A549 (cell line): ENCODE results near the gene TRIM7. TPM values are rescaled to one million over a fixed set of nuclear protein-coding genes. Genes with fewer than 3 reads are reported as not detected.
A peak's percentile ranks its signal among the peaks of the same experiment; 100 is the strongest.

Experiments
- ATAC-seq, 2 experiments: fragments of 200-7000 bp in 1 of 2; fragments of >200 bp in 1 of 2; cut with Nextera tagmentation in 1 of 2; cut with Tn5 transposase in 1 of 2; 3 replicates each; pipeline versions ENCODE4 v1.8.0 to v1.9.1; 2018 to 2020; ENCODE audit warnings: mild to moderate bottlenecking in 1 of 2, moderate library complexity in 1 of 2
- CTCF ChIA-PET: fragments of 300-600 bp; sonication (Branson Sonifier 250); formaldehyde crosslinking; extraction: SDS; loops from one replicate; lab custom pipeline; 2021; ENCODE audit warnings: antibody characterized with exemption, inconsistent platforms; lab: Yijun Ruan, JAX
- POLR2A ChIA-PET: fragments of 350-600 bp; formaldehyde crosslinking; extraction: SDS; loops from one replicate; lab custom pipeline; 2021; ENCODE audit warnings: antibody characterized with exemption, inconsistent platforms; lab: Yijun Ruan, JAX
- DNase-seq, 2 experiments: peaks; one replicate each; pipeline versions ENCODE4 v3.0.0 to v3.0.0-alpha.2; 2011 to 2016; ENCODE audit warnings: low read depth in 1 of 2, low spot score in 1 of 2
- FAIRE-seq: peaks from 2 replicates; lab custom pipeline; 2011; peaks lifted over from hg19 to GRCh38; lab: Jason Lieb, UNC
- H3K27ac ChIP-seq, 2 experiments: fragments of >200 bp; sonication (Bioruptor Twin); formaldehyde crosslinking; 3 replicates each; pipeline ENCODE4 v1.5.1; 2016 to 2017
- H3K4me1 ChIP-seq: fragments of >200 bp; sonication (Bioruptor Twin); formaldehyde crosslinking; 3 replicates; pipeline ENCODE4 v1.6.1; 2016
- H3K4me2 ChIP-seq: fragments of >200 bp; sonication (Bioruptor Twin); formaldehyde crosslinking; 3 replicates; pipeline ENCODE4 v1.6.1; 2016
- H3K4me3 ChIP-seq: fragments of >200 bp; sonication (Bioruptor Twin); formaldehyde crosslinking; 3 replicates; pipeline ENCODE4 v1.5.1; 2016
- H3K9me3 ChIP-seq: fragments of >200 bp; sonication (Bioruptor Twin); formaldehyde crosslinking; 3 replicates; pipeline ENCODE4 v1.6.1; 2016
- ATOH8 ChIP-seq: fragments of 250-450 bp; sonication (Bioruptor Pico); IDR thresholded peaks from 2 replicates; pipeline ENCODE4 v1.5.0; 2020; ENCODE audit warnings: low read depth, mild to moderate bottlenecking, moderate library complexity
- CBX2 ChIP-seq: fragments of 200-600 bp; sonication (generic); IDR thresholded peaks from 2 replicates; pipeline ENCODE4 v1.6.1; 2016; ENCODE audit warnings: low read depth, mild to moderate bottlenecking, borderline replicate concordance
- CBX8 ChIP-seq: fragments of 200-600 bp; sonication (generic); IDR thresholded peaks from 2 replicates; pipeline ENCODE4 v1.6.1; 2016
- CHD2 ChIP-seq: fragments of 150-350 bp; IDR thresholded peaks from 2 replicates; pipeline ENCODE4 v1.6.1; 2014; ENCODE audit warnings: low read length; ENCODE audit not compliant: partially characterized antibody
- CHD4 ChIP-seq: fragments of 200-600 bp; sonication (generic); IDR thresholded peaks from 2 replicates; pipeline ENCODE4 v1.6.1; 2016; ENCODE audit warnings: antibody characterized with exemption, mild to moderate bottlenecking, borderline replicate concordance
- CTCF ChIP-seq: fragments of >200 bp; sonication (Bioruptor Twin); formaldehyde crosslinking; IDR thresholded peaks from 3 replicates; pipeline ENCODE4 v1.5.1; 2016
- ELK1 ChIP-seq: fragments of 150-350 bp; IDR thresholded peaks from 2 replicates; pipeline ENCODE4 v1.6.1; 2014; ENCODE audit warnings: low read depth, mild to moderate bottlenecking, low read length
- EP300 ChIP-seq, 2 experiments: fragments of >200 bp; sonication (Bioruptor Twin); formaldehyde crosslinking; IDR thresholded peaks; 2 replicates in 1 of 2; 3 replicates in 1 of 2; pipeline ENCODE4 v1.6.1; 2016 to 2017
- ESRRA ChIP-seq: fragments of 150-350 bp; IDR thresholded peaks from 2 replicates; pipeline ENCODE4 v1.6.1; 2014; ENCODE audit warnings: mild to moderate bottlenecking, low read length, borderline replicate concordance
- FOXS1 ChIP-seq: fragments of 250-450 bp; sonication (Bioruptor Pico); IDR thresholded peaks from 2 replicates; pipeline ENCODE4 v1.5.0; 2020; ENCODE audit warnings: mild to moderate bottlenecking, moderate library complexity
- HES2 ChIP-seq: fragments of >200 bp; sonication (Bioruptor Twin); formaldehyde crosslinking; IDR thresholded peaks from 2 replicates; pipeline ENCODE4 v1.6.1; 2016
- HMGXB4 ChIP-seq: fragments of 250-450 bp; sonication (Bioruptor Pico); IDR thresholded peaks from 2 replicates; pipeline ENCODE4 v1.5.0; 2021; ENCODE audit warnings: mild to moderate bottlenecking, moderate library complexity, borderline replicate concordance
- JUN ChIP-seq, 2 experiments: fragments of >200 bp; sonication (Bioruptor Twin); formaldehyde crosslinking; IDR thresholded peaks; 2 replicates in 1 of 2; 3 replicates in 1 of 2; pipeline ENCODE4 v1.6.1; 2016 to 2017
- JUNB ChIP-seq: fragments of >200 bp; sonication (Bioruptor Twin); formaldehyde crosslinking; IDR thresholded peaks from 2 replicates; pipeline ENCODE4 v1.6.1; 2016
- KDM1A ChIP-seq: fragments of 200-600 bp; sonication (generic); IDR thresholded peaks from 2 replicates; pipeline ENCODE4 v1.6.1; 2016; ENCODE audit warnings: low read depth, mild to moderate bottlenecking
- KDM5A ChIP-seq: fragments of 200-600 bp; sonication (generic); IDR thresholded peaks from 2 replicates; pipeline ENCODE4 v1.6.1; 2016; ENCODE audit warnings: antibody characterized with exemption, mild to moderate bottlenecking
- MAFK ChIP-seq: fragments of 450-650 bp; IDR thresholded peaks from 2 replicates; pipeline ENCODE4 v1.6.1; 2014; ENCODE audit not compliant: partially characterized antibody
- MYC ChIP-seq: IDR thresholded peaks from 2 replicates; pipeline ENCODE4 v1.6.1; 2012; ENCODE audit warnings: mild to moderate bottlenecking, inconsistent platforms, low read length, improper control_type of control experiment, borderline replicate concordance
- NPAS2 ChIP-seq: fragments of 250-450 bp; sonication (Bioruptor Pico); IDR thresholded peaks from 2 replicates; pipeline ENCODE4 v1.8.0; 2022; ENCODE audit warnings: mild to moderate bottlenecking, moderate library complexity, borderline replicate concordance
- PBX3 ChIP-seq: IDR thresholded peaks from 2 replicates; pipeline ENCODE4 v1.6.1; 2012
- POLR2AphosphoS2 ChIP-seq: conservative IDR thresholded peaks from 2 replicates; pipeline ENCODE4 v1.6.1; 2012; ENCODE audit warnings: low read length, improper control_type of control experiment, inconsistent platforms
- RAD21 ChIP-seq, 2 experiments: fragments of >200 bp in 1 of 2; sonication (Bioruptor Twin) in 1 of 2; formaldehyde crosslinking in 1 of 2; IDR thresholded peaks in 1 of 2; conservative IDR thresholded peaks in 1 of 2; 2 replicates in 1 of 2; 3 replicates in 1 of 2; pipeline ENCODE4 v1.6.1; 2012 to 2018; ENCODE audit warnings: inconsistent platforms in 1 of 2
- RARB ChIP-seq: fragments of 250-450 bp; sonication (Bioruptor Pico); IDR thresholded peaks from 2 replicates; pipeline ENCODE4 v1.8.0; 2021; ENCODE audit warnings: mild to moderate bottlenecking, moderate library complexity
- RFX5 ChIP-seq: fragments of 450-650 bp; IDR thresholded peaks from 2 replicates; pipeline ENCODE4 v1.7.1; 2014; ENCODE audit warnings: antibody characterized with exemption, mild to moderate bottlenecking, moderate library complexity
- SMC3 ChIP-seq: fragments of >200 bp; sonication (Bioruptor Twin); formaldehyde crosslinking; IDR thresholded peaks from 3 replicates; pipeline ENCODE4 v1.6.1; 2018; ENCODE audit warnings: inconsistent platforms
- SREBF2 ChIP-seq: fragments of 450-650 bp; IDR thresholded peaks from 2 replicates; pipeline ENCODE4 v1.6.1; 2014; ENCODE audit warnings: mild to moderate bottlenecking, moderate library complexity
- TFCP2L1 ChIP-seq: fragments of 250-450 bp; sonication (Bioruptor Pico); IDR thresholded peaks from 2 replicates; pipeline ENCODE4 v1.5.0; 2021; ENCODE audit warnings: mild to moderate bottlenecking
- TP53 ChIP-seq: fragments of 250-450 bp; sonication (Bioruptor Pico); IDR thresholded peaks from 2 replicates; pipeline ENCODE4 v1.5.0; 2021; ENCODE audit warnings: mild to moderate bottlenecking, moderate library complexity
- USF2 ChIP-seq: fragments of 450-650 bp; IDR thresholded peaks from 2 replicates; pipeline ENCODE4 v1.6.1; 2014; ENCODE audit warnings: antibody characterized with exemption
- ZC3H11A ChIP-seq: fragments of 450-650 bp; IDR thresholded peaks from 2 replicates; pipeline ENCODE4 v1.6.1; 2014; ENCODE audit warnings: antibody characterized with exemption, mild to moderate bottlenecking
- ZFP36 ChIP-seq: fragments of 450-650 bp; IDR thresholded peaks from 2 replicates; pipeline ENCODE4 v1.6.1; 2014; ENCODE audit warnings: borderline replicate concordance; ENCODE audit not compliant: partially characterized antibody
- WGBS: methylation state at CpG from one replicate; pipeline ENCODE4 v1.1.6; 2017; ENCODE audit errors: missing lambda C conversion rate; 5-methylcytosine and 5-hydroxymethylcytosine counted together
- polyA minus RNA-seq: library from RNA; depleted of rRNA, polyadenylated mRNA; stranded (reverse); fragments of >200 nt; gene quantifications from 2 replicates; pipeline ENCODE4 v1.2.3, GENCODE V29; 2011; rRNA and poly(A)+ RNA removed
- polyA plus RNA-seq, 4 experiments: library from polyadenylated mRNA; depleted of rRNA in 3 of 4; stranded (reverse); fragments of >200 nt; fragmentation: RNase III in 1 of 4; extraction: RNeasy Plus Mini Kit Qiagen cat#74134 plus additional on column Dnase treatment in 1 of 4; gene quantifications; 2 replicates in 3 of 4; 3 replicates in 1 of 4; pipeline ENCODE4 v1.2.3, GENCODE V29; 2011 to 2017

Gene TRIM7
- polyA plus RNA-seq (2011; rRNA removed) (20.4 and 30.7 TPM in 2 replicates), polyA plus RNA-seq (2017; fragmentation: RNase III; extraction: RNeasy Plus Mini Kit Qiagen cat#74134 plus additional on column Dnase treatment) (21.8 to 23.2 TPM (median 23.1 TPM) in 3 replicates), polyA minus RNA-seq (5.3 and 5.6 TPM in 2 replicates)
- 27.2 and 28.7 TPM in 2 replicates for polyA plus RNA-seq (2012; cell fraction: cytosol; rRNA removed)
- 20.4 and 25.4 TPM in 2 replicates for polyA plus RNA-seq (2012; cell fraction: nucleus; rRNA removed)

- CTCF ChIA-PET = interaction anchor here (0.8 to 3.9 kb wide), 9 partner anchors 9 to 37 kb away, joined by 3 to 36 read pairs (median 8); partner anchors contain the start of gene TRIM41
- Histone ChIP-seq H3K4me3 (peak within 1 kb of the TSS; percentile 84), H3K9me3 (no peaks in the 10 kb centered on the region), H3K4me2 (peak within 1 kb of the TSS; percentile 91), H3K27ac (peak within 1 kb of the TSS; percentile 93 to 95), H3K4me1 (peaks cover 15% of the 10 kb centered on the region)
- POLR2A ChIA-PET = interaction anchor here (0.8 to 6.7 kb wide), 6 partner anchors 14 to 32 kb away, joined by 4 to 159 read pairs (median 6); partner anchors contain the start of gene TRIM41
- 17% methylated on average over 20 of the region's 94 CpGs for WGBS
- DNase-seq (peak; percentile 65 to 82), ATAC-seq (peak; percentile 52 to 55), FAIRE-seq (no peak)
- TF ChIP-seq CHD2 (no peak), CBX8 (no peak), PBX3 (no peak), JUNB (no peak), HES2 (no peak), KDM1A (no peak), USF2 (no peak), CHD4 (no peak), JUN (IDR thresholded peaks at IDR 0.05) (peak in 1 of 2 experiments; percentile 25; a peak in 2 of 5 replicates), RAD21 (conservative IDR thresholded peaks at IDR 0.05 in 1 of 2, IDR thresholded peaks at IDR 0.05 in 1 of 2) (no peak), NPAS2 (CRISPR knock-in tag) (no peak), FOXS1 (no peak), TP53 (CRISPR knock-in tag) (0 out of 2 replicates have a peak, but pooled peaks have one; percentile 41), POLR2AphosphoS2 (no peak), ELK1 (no peak), RFX5 (no peak), ZFP36 (no peak), SMC3 (no peak), RARB (CRISPR knock-in tag) (no peak), ATOH8 (no peak), HMGXB4 (peak; percentile 77; the same call in 1 of the 2 replicates), CTCF (no peak), MAFK (no peak), MYC (0 out of 2 replicates have a peak, but pooled peaks have one; percentile 14), SREBF2 (no peak), EP300 (IDR thresholded peaks at IDR 0.05) (no peak), KDM5A (no peak), CBX2 (no peak), TFCP2L1 (CRISPR knock-in tag) (no peak), ZC3H11A (no peak), ESRRA (no peak)
Measured at GRCh38 chr5:181204826-181205760, at the start of gene TRIM7. Gene TRIM7, minus strand, starts transcription at chr5:181205196. Its CDS starts 86 bp downstream, at chr5:181205110.
